DMS153 treated with DMSO at 0.1 percent for 48 hours (cell line): ENCODE data around the gene ANAPC16.
"Not testable (repeated sequence)": the region's sequence is repeated elsewhere in the genome, so short reads cannot be mapped to it uniquely, and the experiment has no call there.

Experiments
- DNase-seq: peaks from one replicate; lab custom pipeline; 2025; ENCODE audit not compliant: unreplicated experiment; lab: John Stamatoyannopoulos, UW

Gene ANAPC16

GRCh38 chr10:72211381-72211780 lies 4.4 kb upstream of the ANAPC16 start:
- DNase-seq, result not testable (repeated sequence)

- DNase-seq, result not testable (repeated sequence)
These were observed 4.0 kb upstream of the ANAPC16 start for GRCh38 chr10:72211832-72212231.

GRCh38 chr10:72218325-72218724 lies 2.5 kb downstream of the ANAPC16 start:
- DNase-seq, result no peak

- no peak for DNase-seq
These were observed 2.9 kb downstream of the ANAPC16 start for GRCh38 chr10:72218726-72219125.

- DNase-seq, result no peak
These were observed 3.5 kb downstream of the ANAPC16 start for GRCh38 chr10:72219235-72219814.

GRCh38 chr10:72220637-72221036 lies 4.8 kb downstream of the ANAPC16 start:
- DNase-seq, result no peak

- no peak for DNase-seq
These were observed 5.5 kb downstream of the ANAPC16 start for GRCh38 chr10:72221278-72221677.

GRCh38 chr10:72223743-72224101 lies 7.9 kb downstream of the ANAPC16 start:
- no peak for DNase-seq

GRCh38 chr10:72224191-72224590 lies 8.4 kb downstream of the ANAPC16 start:
- DNase-seq, result not testable (repeated sequence)

GRCh38 chr10:72226418-72227027 lies 10.7 kb downstream of the ANAPC16 start:
- DNase-seq, result no peak

GRCh38 chr10:72227826-72228225 lies 12.0 kb downstream of the ANAPC16 start:
- no peak for DNase-seq

GRCh38 chr10:72228318-72228751 lies 12.5 kb downstream of the ANAPC16 start:
- DNase-seq, result no peak

GRCh38 chr10:72229261-72230251 lies 13.7 kb downstream of the ANAPC16 start:
- peak; percentile 13 for DNase-seq

GRCh38 chr10:72233621-72234020 lies 17.8 kb downstream of the ANAPC16 start:
- no peak for DNase-seq

- no peak for DNase-seq
These were observed 18.8 kb downstream of the ANAPC16 start for GRCh38 chr10:72234560-72235095.

- no peak for DNase-seq
These were observed 19.9 kb downstream of the ANAPC16 start for GRCh38 chr10:72235544-72236279.

GRCh38 chr10:72238392-72239175 lies 22.8 kb downstream of the ANAPC16 start:
- DNase-seq, result no peak

- no peak for DNase-seq
These were observed 23.6 kb downstream of the ANAPC16 start for GRCh38 chr10:72239409-72239808.

- DNase-seq, result no peak
These were observed 24.6 kb downstream of the ANAPC16 start for GRCh38 chr10:72240371-72240770.

- no peak for DNase-seq
These were observed 26.0 kb downstream of the ANAPC16 start for GRCh38 chr10:72241691-72242252.
